Gastroesophageal sphincter (tissue), 3 donors: Measurements from ENCODE around the gene MYO9A.

Source experiments
- CTCF ChIP-seq, 4 experiments: fragments of 200-600 bp in 2 of 4; fragments of 450-650 bp in 2 of 4; sonication (generic) in 1 of 4; IDR thresholded peaks; one replicate each; pipeline ENCODE4 v1.5.1; 2017 to 2019; ENCODE audit warnings: antibody characterized with exemption in 4 of 4, mild to moderate bottlenecking in 2 of 4, moderate library complexity in 2 of 4
- POLR2A ChIP-seq, 2 donors: fragments of 450-650 bp; IDR thresholded peaks; one replicate each; pipeline ENCODE4 v1.6.1; 2017; ENCODE audit warnings: antibody characterized with exemption in 2 of 2, mild to moderate bottlenecking in 2 of 2, moderate library complexity in 1 of 2
- POLR2AphosphoS5 ChIP-seq: sonication (generic); formaldehyde crosslinking; IDR thresholded peaks from one replicate; pipeline ENCODE4 v1.6.1; 2017; ENCODE audit warnings: antibody characterized with exemption

GRCh38 chr15:72078887-72079286, 39.1 kb downstream of the MYO9A start:
- TF ChIP-seq CTCF (IDR thresholded peaks at IDR 0.05) (no peak), POLR2A (IDR thresholded peaks at IDR 0.05) (no peak), POLR2AphosphoS5 (no peak)
